ENCODE data around the gene NELFCD.
A peak's percentile ranks its signal among the peaks of the same experiment; 100 is the strongest.
"Not testable (repeated sequence)": the region's sequence is repeated elsewhere in the genome, so short reads cannot be mapped to it uniquely, and the experiment has no call there.

The NELFCD gene

GRCh38 chr20:58973866-58974265 lies 7.2 kb upstream of the NELFCD start:
- DNase-seq, result no peak

GRCh38 chr20:58975353-58975752 lies 5.7 kb upstream of the NELFCD start:
- no peak for DNase-seq

GRCh38 chr20:58976061-58976730 lies 4.9 kb upstream of the NELFCD start:
- no peak for DNase-seq

GRCh38 chr20:58978351-58979190 lies 2.5 kb upstream of the NELFCD start:
- no peak for DNase-seq

GRCh38 chr20:58981628-58982364 lies 740 bp downstream of the NELFCD start:
- peak; percentile 28 for DNase-seq

- peak; percentile 86 for DNase-seq
Measured at GRCh38 chr20:58982406-58983114, 1.5 kb downstream of the NELFCD start.

- DNase-seq, result not testable (repeated sequence)
Measured at GRCh38 chr20:58983115-58983468, 2.0 kb downstream of the NELFCD start.

- DNase-seq, result peak; percentile 5
Measured at GRCh38 chr20:58984691-58985090, 3.6 kb downstream of the NELFCD start.

- no peak for DNase-seq
Measured at GRCh38 chr20:58985656-58986055, 4.6 kb downstream of the NELFCD start.

GRCh38 chr20:58986286-58986967 lies 5.4 kb downstream of the NELFCD start:
- no peak for DNase-seq

- DNase-seq, result no peak
Measured at GRCh38 chr20:58986968-58987517, 6.0 kb downstream of the NELFCD start.

GRCh38 chr20:58987790-58988564 lies 6.9 kb downstream of the NELFCD start:
- no peak for DNase-seq

- DNase-seq, result no peak
Measured at GRCh38 chr20:58988565-58988882, 7.5 kb downstream of the NELFCD start.

GRCh38 chr20:58989196-58989595 lies 8.1 kb downstream of the NELFCD start:
- no peak for DNase-seq

- no peak for DNase-seq
Measured at GRCh38 chr20:58990651-58991445, 9.8 kb downstream of the NELFCD start.

- no peak for DNase-seq
Measured at GRCh38 chr20:58991715-58992114, 10.7 kb downstream of the NELFCD start.

GRCh38 chr20:58992911-58993310 lies 11.9 kb downstream of the NELFCD start:
- DNase-seq, result no peak

- no peak for DNase-seq
Measured at GRCh38 chr20:58993332-58994248, 12.5 kb downstream of the NELFCD start.

- no peak for DNase-seq
Measured at GRCh38 chr20:58994390-58995159, 13.5 kb downstream of the NELFCD start.

Data from NCI-H526 treated with DMSO at 0.1 percent for 48 hours (cell line).